Regular cardiac myocyte (primary cell): ENCODE results near the gene ZNRF4. TPM values are rescaled to one million over a fixed set of nuclear protein-coding genes. Genes with fewer than 3 reads are reported as not detected.

Experiments used
- total RNA-seq: library from RNA; depleted of rRNA; stranded (reverse); fragments of >200 nt; gene quantifications from 2 replicates; pipeline ENCODE4 v1.2.3, GENCODE V29; 2014

ZNRF4 gene
- total RNA-seq: not detected in 2 replicates

DNA sequence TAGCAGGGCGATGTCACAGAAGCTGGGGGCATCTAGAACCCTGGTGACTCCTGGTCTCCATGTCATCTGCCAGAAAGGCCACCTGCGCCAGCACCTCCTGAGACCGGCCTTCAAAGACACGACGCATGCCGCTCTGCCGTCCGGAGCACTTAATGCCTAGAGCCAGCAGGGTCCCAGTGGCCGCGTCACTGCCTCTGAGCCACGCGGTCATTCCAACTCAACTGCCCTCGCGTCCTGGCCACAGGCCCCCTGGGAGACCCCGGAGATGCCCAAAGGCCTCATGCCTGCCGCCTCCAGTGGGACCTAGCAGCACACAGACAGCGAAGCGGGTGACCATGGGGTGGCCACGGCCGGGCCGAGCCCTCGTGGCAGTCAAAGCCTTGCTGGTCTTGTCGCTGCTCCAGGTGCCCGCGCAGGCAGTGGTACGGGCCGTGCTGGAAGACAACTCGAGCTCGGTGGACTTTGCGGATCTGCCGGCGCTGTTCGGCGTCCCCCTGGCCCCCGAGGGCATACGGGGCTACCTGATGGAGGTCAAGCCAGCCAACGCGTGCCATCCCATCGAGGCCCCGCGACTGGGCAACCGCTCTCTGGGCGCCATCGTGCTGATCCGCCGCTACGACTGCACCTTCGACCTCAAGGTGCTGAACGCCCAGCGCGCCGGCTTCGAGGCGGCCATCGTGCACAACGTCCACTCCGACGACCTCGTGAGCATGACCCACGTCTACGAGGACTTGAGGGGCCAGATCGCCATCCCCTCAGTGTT is at the start of gene ZNRF4:
Gene ZNRF4 (plus strand): TSS at position 51 of the 763 bp plus-strand sequence. CDS start 75 bp downstream, at position 126.

Other genes with a start within 250 kb of the ZNRF4 start
- gene PTPRS, start 114.6 kb upstream of the ZNRF4 start, total RNA-seq: 61.7 and 89.9 TPM in 2 replicates
- 0.28 TPM in 1 of 2 replicates, not detected in the other for gene TINCR, start 112.5 kb downstream of the ZNRF4 start, total RNA-seq
- gene SAFB2, start 167.4 kb downstream of the ZNRF4 start, total RNA-seq: 37.8 and 41.4 TPM in 2 replicates
- 36.9 and 71.9 TPM in 2 replicates for gene SAFB, start 167.7 kb downstream of the ZNRF4 start, total RNA-seq
- gene MICOS13, start 225.1 kb downstream of the ZNRF4 start, total RNA-seq: 25.1 and 32.2 TPM in 2 replicates
- 5.4 and 20.0 TPM in 2 replicates for gene HSD11B1L, start 225.6 kb downstream of the ZNRF4 start, total RNA-seq
- 522 and 545 TPM in 2 replicates for gene RPL36, start 234.9 kb downstream of the ZNRF4 start, total RNA-seq